Hypothalamus (tissue), 51 donors: ENCODE data around the gene JAML.

Experiments used
- DNase-seq, 51 donors: peaks; one replicate each; lab custom pipeline; 2025; lab: John Stamatoyannopoulos, UW

The JAML gene

GRCh38 chr11:118170231-118170630, 54.6 kb downstream of the JAML start:
- DNase-seq = no peak

GRCh38 chr11:118169300-118170140, 55.3 kb downstream of the JAML start:
- no peak for DNase-seq

GRCh38 chr11:118168751-118169150, 56.1 kb downstream of the JAML start:
- DNase-seq = no peak

- no peak for DNase-seq
These were observed 56.5 kb downstream of the JAML start for GRCh38 chr11:118168316-118168715.

- no peak for DNase-seq
These were observed 56.9 kb downstream of the JAML start for GRCh38 chr11:118167906-118168305.

GRCh38 chr11:118167253-118167652, 57.6 kb downstream of the JAML start:
- no peak for DNase-seq

- no peak for DNase-seq
These were observed 58.2 kb downstream of the JAML start for GRCh38 chr11:118166641-118167040.

- no peak for DNase-seq
These were observed 59.9 kb downstream of the JAML start for GRCh38 chr11:118164885-118165284.

- DNase-seq = no peak
These were observed 61.3 kb downstream of the JAML start for GRCh38 chr11:118163494-118163893.

GRCh38 chr11:118162846-118163245, 62.0 kb downstream of the JAML start:
- no peak for DNase-seq

GRCh38 chr11:118161786-118162185, 63.0 kb downstream of the JAML start:
- DNase-seq = no peak

GRCh38 chr11:118157186-118157895, 67.5 kb downstream of the JAML start:
- DNase-seq = no peak

- peak in 2 of 51 donors; percentile 9 to 18 for DNase-seq
These were observed 68.2 kb downstream of the JAML start for GRCh38 chr11:118156531-118157185.

- no peak for DNase-seq
These were observed 68.9 kb downstream of the JAML start for GRCh38 chr11:118155776-118156530.

GRCh38 chr11:118154641-118155040, 70.2 kb downstream of the JAML start:
- DNase-seq = no peak

GRCh38 chr11:118153976-118154375, 70.8 kb downstream of the JAML start:
- no peak for DNase-seq

- no peak for DNase-seq
These were observed 71.3 kb downstream of the JAML start for GRCh38 chr11:118153516-118153915.

- peak in 36 of 51 donors; percentile 4 to 73 (median 56) for DNase-seq
These were observed 72.0 kb downstream of the JAML start, which contains the start of gene SCN4B for GRCh38 chr11:118152552-118153471. TSS of gene SCN4B (minus strand) at chr11:118152823. CDS start at chr11:118152673, 150 bp downstream.

- DNase-seq = no peak
These were observed 72.7 kb downstream of the JAML start for GRCh38 chr11:118152020-118152551.
